ENCODE results near the gene ZNF841. TPM values are rescaled to one million over a fixed set of nuclear protein-coding genes. Genes with fewer than 3 reads are reported as not detected.
"Not testable (repeated sequence)": the region's sequence is repeated elsewhere in the genome, so short reads cannot be mapped to it uniquely, and the experiment has no call there.

ZNF841 gene
- total RNA-seq, 2 donors from 2014 or later, result 16.3 to 80.4 TPM

- H3K27me3 ChIP-seq, result no peaks in the 10 kb centered on the region
- H3K27ac ChIP-seq, result no peak overlapping the region
- intact Hi-C loops (cut with DNase I), result no loop called here
- H3K4me3 ChIP-seq, result no peak overlapping the region
- no peak for ATAC-seq
- WGBS, 2 donors, result 96 to 99% methylated on average over 5 of the region's 5 CpGs
- peaks cover 0 to 75% (median 5%) of the 10 kb centered on the region in 3 donors for H3K9me3 ChIP-seq
- H3K36me3 ChIP-seq (replicated peaks in 1 of 2; ENCODE audit: insufficient read depth in 1 of 2, low read depth in 2 of 2), result peaks cover 43 to 55% of the 10 kb centered on the region in 2 donors
- no peak for TF ChIP-seq CTCF (IDR thresholded peaks at IDR 0.05)
- TF ChIP-seq POLR2A (IDR thresholded peaks at IDR 0.05), result no peak
- DNase-seq, result no peak
- no peaks in the 10 kb centered on the region for H3K4me1 ChIP-seq
Observed at GRCh38 chr19:52070496-52070895, 25.1 kb downstream of the ZNF841 start.

DNA sequence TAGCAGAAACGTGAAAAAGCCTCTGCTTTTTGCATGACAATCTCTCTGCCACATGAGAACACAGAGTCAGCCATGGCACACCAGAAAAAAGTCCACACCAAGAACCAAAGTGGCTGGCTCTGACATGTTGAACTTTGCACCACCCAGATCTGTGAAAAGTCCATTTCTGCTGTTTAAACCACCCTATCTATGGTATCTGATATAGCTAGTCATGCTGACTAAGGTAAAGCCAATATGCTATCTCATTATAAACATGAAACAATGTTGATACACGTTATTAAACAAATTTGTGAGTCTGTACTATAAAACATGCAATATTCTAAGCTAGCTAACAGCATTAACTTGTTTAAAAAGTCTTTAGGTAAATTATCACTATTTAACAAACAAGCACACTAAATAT is 25.9 kb downstream of the ZNF841 start:
- peaks cover 36 to 50% of the 10 kb centered on the region in 2 donors for H3K36me3 ChIP-seq (replicated peaks in 1 of 2; ENCODE audit: insufficient read depth in 1 of 2, low read depth in 2 of 2)
- intact Hi-C loops (cut with DNase I), result no loop called here
- DNase-seq, result no peak
- peaks cover 0 to 75% (median 7%) of the 10 kb centered on the region in 3 donors for H3K9me3 ChIP-seq
- no peak for ATAC-seq
- no peaks in the 10 kb centered on the region for H3K4me1 ChIP-seq
- TF ChIP-seq CTCF (IDR thresholded peaks at IDR 0.05) (no peak), POLR2A (IDR thresholded peaks at IDR 0.05) (no peak)
- 59 to 79% methylated on average over 2 of the region's 2 CpGs for WGBS, 2 donors
- no peak overlapping the region for H3K4me3 ChIP-seq
- no peak overlapping the region for H3K27ac ChIP-seq
- H3K27me3 ChIP-seq, result no peaks in the 10 kb centered on the region

GRCh38 chr19:52066258-52066863 is 29.2 kb downstream of the ZNF841 start:
- H3K27me3 ChIP-seq, result no peaks in the 10 kb centered on the region
- 94 to 97% methylated on average over 6 of the region's 6 CpGs for WGBS, 2 donors
- no peak overlapping the region for H3K4me3 ChIP-seq
- H3K4me1 ChIP-seq, result no peaks in the 10 kb centered on the region
- DNase-seq, result no peak
- TF ChIP-seq CTCF (IDR thresholded peaks at IDR 0.05) (no peak), POLR2A (IDR thresholded peaks at IDR 0.05) (no peak)
- H3K27ac ChIP-seq, result no peak overlapping the region
- peaks cover 0 to 87% (median 5%) of the 10 kb centered on the region in 3 donors for H3K9me3 ChIP-seq
- peaks cover 36 to 43% of the 10 kb centered on the region in 2 donors for H3K36me3 ChIP-seq (replicated peaks in 1 of 2; ENCODE audit: insufficient read depth in 1 of 2, low read depth in 2 of 2)
- ATAC-seq, result no peak
- intact Hi-C loops (cut with DNase I), result no loop called here

- TF ChIP-seq POLR2A (IDR thresholded peaks at IDR 0.05) (no peak), CTCF (IDR thresholded peaks at IDR 0.05) (no peak)
- ATAC-seq (no peak), DNase-seq (no peak)
- no peaks in the 10 kb centered on the region for H3K27me3 ChIP-seq
- H3K4me1 ChIP-seq, result no peaks in the 10 kb centered on the region
- WGBS, 2 donors, result 96 to 97% methylated on average over 6 of the region's 6 CpGs
- H3K27ac ChIP-seq, result no peak overlapping the region
- H3K9me3 ChIP-seq, result peaks cover 0 to 88% (median 5%) of the 10 kb centered on the region in 3 donors
- no peak overlapping the region for H3K4me3 ChIP-seq
- peaks cover 30 to 35% of the 10 kb centered on the region in 2 donors for H3K36me3 ChIP-seq (replicated peaks in 1 of 2; ENCODE audit: insufficient read depth in 1 of 2, low read depth in 2 of 2)
- intact Hi-C loops (cut with DNase I), result no loop called here
Observed at GRCh38 chr19:52065399-52065798, 30.2 kb downstream of the ZNF841 start.

DNA sequence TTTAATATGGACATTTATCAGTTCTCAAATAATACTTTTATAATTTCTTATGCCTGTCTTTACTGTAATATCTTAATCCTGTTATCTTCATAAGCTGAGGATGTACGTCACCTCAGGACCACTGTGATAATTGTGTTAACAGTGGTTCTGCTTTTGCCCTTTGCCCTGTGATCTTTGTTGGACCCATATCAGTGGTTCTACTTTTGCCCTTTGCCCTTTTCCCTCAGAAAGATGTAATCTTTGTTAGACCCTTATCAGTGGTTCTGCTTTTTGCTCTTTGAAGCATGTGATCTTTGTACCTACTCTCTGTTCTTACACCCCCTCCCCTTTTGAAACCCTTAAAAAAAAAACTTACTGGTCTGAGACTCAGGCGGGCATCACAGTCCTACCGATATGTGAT is 39.1 kb downstream of the ZNF841 start:
- H3K36me3 ChIP-seq (replicated peaks in 1 of 2; ENCODE audit: insufficient read depth in 1 of 2, low read depth in 2 of 2); H3K4me1 ChIP-seq; H3K27me3 ChIP-seq; DNase-seq; ATAC-seq; intact Hi-C loops (cut with DNase I); H3K27ac ChIP-seq; H3K4me3 ChIP-seq: not testable (repeated sequence)
- WGBS, 2 donors, result 94 to 96% methylated on average over 3 of the region's 3 CpGs
- peaks cover 0 to 41% (median 0%) of the 10 kb centered on the region in 3 donors for H3K9me3 ChIP-seq

- ATAC-seq; DNase-seq; intact Hi-C loops (cut with DNase I); H3K4me1 ChIP-seq; H3K4me3 ChIP-seq; H3K27me3 ChIP-seq; H3K36me3 ChIP-seq (replicated peaks in 1 of 2; ENCODE audit: insufficient read depth in 1 of 2, low read depth in 2 of 2); H3K27ac ChIP-seq: not testable (repeated sequence)
- 53 to 83% methylated on average over 1 of the region's 1 CpG for WGBS, 2 donors
- H3K9me3 ChIP-seq, result peaks cover 0 to 35% (median 0%) of the 10 kb centered on the region in 3 donors
Observed at GRCh38 chr19:52051736-52052135, 43.8 kb downstream of the ZNF841 start.

Data from body of pancreas (tissue), 4 donors.